HG02885 (cell line): ENCODE data around the gene GPR63.

Experiments used
- ATAC-seq: cut with Tn5 transposase; IDR thresholded peaks from one replicate; pipeline ENCODE4 v1.9.1; 2021; ENCODE audit warnings: mild to moderate bottlenecking; ENCODE audit not compliant: unreplicated experiment, poor library complexity

The GPR63 gene

DNA sequence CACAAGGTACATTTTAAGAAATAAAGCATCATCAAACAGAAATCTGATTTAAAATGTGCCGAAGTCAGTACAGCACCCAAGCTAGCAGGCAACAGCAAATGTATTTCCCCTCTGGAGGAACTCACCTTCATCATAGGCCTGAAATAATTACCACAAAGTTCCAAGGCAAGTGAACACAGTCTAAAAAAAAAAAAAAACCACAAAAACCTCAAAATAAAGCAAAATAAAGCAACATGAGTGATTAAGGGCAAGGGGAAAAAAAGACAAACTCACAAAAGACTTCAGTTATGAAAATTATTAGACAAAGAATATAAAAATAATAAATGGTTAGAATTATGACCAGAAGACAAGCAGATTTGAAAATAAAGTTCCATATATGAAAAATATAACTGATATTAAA, 10.4 kb downstream of the GPR63 start:
- no peak for ATAC-seq

GRCh38 chr6:96823743-96824142, 13.5 kb downstream of the GPR63 start:
- no peak for ATAC-seq

- ATAC-seq: no peak
These were observed 16.2 kb downstream of the GPR63 start for GRCh38 chr6:96821034-96821433.

DNA sequence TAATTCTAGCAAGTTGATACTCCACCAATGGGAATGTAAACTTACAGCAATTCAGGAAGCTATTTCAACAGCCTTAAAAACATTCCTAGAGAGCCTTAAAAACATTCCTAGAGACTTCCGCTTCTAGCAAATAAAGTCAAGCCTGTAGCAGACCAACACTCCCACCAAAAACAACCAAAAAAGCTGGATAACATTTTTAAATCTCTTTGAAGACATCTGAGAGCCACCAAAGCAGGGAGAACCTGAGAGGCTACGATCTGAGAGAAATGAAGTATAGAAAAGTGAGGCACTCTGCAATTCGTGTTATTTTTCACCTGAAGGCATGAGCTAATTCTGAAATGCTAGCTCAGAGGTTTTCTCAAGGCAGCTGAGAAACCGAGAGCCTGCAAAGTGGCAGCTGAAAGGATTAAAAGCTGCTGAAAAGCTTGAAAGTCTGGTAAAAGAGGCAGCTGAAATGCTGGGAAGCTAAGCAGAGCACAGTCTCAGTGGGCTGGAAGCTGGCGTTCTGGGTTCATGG, 20.9 kb downstream of the GPR63 start:
- ATAC-seq: no peak

DNA sequence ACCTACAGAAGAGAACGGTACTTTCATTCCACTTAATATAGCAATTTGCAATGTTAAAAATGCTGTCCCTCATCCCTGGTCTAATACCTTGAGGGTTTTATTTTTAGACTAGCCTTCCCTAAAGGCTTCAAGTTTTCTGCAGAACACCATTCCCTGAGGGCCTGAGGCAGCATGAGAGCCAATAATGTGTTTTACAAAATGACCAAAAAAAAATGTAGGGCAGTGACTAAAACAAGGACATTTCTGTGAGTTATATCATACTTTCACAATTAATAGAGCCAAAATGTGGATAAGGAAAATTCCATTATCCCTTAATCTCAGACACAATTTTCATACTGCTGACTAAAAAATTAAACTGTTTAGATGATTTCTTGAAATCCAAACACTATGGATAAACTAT, 22.7 kb downstream of the GPR63 start:
- no peak for ATAC-seq

DNA sequence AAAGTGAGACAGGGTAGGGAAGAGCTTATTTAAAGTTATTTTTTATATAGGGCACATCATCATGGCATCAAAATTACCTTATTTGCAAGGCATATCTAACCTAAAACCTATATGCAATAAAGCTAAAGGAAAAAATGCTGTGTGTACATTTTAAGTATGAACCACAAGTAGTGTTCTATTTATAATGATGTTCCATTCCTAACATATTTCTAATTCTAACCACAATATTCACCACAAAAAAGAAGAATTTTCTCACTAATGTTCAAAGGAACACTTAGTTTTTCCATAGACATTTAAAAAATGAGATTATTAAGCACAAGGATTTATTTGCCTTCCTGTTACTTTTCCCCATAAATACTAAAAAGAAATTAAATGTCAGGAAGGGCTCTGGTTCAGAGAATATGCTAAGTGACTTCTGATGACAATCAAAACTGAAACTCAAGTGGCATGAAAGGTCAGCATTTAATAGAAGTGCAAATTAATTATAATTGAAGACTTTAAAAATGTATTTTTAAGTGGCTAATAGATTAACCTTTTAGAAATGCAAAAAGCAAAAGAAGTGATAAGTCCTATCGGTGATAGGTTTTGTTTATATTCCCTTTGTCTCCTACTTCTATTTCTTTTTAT, 25.1 kb downstream of the GPR63 start:
- peak; percentile 41 for ATAC-seq

DNA sequence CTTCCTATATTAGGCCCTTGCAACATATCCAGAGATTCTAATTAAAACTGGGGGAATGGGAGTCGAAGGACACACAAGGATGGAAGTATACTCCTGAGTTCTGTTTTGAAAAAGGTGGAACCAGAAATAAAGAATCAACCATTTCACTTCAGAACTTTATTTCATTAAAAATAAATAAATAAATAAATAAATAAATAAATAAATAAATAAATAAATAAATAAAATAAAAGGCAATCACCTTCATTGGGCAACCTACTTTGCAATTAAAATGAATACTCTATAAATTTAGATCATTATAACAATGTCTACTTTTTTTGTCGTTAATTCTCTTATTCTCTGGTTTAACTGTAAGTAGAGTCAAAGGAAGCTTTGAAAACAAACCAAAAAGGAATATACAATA, 25.6 kb downstream of the GPR63 start:
- no peak for ATAC-seq

DNA sequence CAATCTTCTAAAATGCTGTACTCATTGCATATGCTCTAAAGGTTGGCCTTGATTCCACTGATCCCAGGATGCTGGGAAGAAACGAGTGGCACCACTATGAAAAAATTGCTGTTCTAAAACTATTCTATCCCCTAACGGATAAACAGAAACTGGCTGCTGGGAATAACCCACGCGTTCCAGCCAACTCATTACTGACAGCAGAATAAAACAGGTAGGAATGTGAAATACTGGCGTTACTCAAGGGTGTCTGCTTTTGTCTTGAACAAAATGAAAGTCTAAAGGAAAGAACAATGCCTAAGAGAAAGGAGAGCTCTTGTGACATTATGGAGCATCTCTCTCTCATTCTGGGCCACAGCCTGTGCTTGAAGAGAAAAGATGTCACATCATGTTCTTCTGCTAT, 26.1 kb downstream of the GPR63 start:
- ATAC-seq: no peak

- ATAC-seq: no peak
These were observed 28.2 kb downstream of the GPR63 start for GRCh38 chr6:96809119-96809518.

- no peak for ATAC-seq
These were observed 34.2 kb downstream of the GPR63 start for GRCh38 chr6:96803106-96803481.

DNA sequence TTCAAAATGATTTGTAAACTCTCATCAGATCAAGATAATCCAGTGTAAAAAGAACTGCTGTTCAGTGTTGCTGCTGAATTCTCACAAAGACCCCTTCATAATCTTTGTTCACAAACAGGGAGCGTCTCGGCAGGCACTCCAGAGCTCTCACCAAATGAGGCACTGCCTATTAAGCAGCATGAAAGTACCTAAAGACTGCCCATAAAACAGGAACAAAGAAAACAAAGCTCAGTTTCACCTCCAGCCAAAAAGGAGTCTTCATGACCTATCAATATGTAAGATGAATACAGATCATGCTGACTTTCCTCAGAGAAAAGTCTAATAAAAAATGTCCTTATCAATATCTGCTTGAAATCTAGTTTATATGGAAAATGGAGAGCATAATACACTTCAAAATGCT, 41.8 kb downstream of the GPR63 start:
- peak; percentile 98 for ATAC-seq

- no peak for ATAC-seq
These were observed 42.3 kb downstream of the GPR63 start for GRCh38 chr6:96794980-96795379.

GRCh38 chr6:96792561-96793190, 44.6 kb downstream of the GPR63 start:
- no peak for ATAC-seq

- ATAC-seq: no peak
These were observed 47.4 kb downstream of the GPR63 start for GRCh38 chr6:96789871-96790270.

GRCh38 chr6:96787846-96788580, 49.3 kb downstream of the GPR63 start:
- no peak for ATAC-seq

DNA sequence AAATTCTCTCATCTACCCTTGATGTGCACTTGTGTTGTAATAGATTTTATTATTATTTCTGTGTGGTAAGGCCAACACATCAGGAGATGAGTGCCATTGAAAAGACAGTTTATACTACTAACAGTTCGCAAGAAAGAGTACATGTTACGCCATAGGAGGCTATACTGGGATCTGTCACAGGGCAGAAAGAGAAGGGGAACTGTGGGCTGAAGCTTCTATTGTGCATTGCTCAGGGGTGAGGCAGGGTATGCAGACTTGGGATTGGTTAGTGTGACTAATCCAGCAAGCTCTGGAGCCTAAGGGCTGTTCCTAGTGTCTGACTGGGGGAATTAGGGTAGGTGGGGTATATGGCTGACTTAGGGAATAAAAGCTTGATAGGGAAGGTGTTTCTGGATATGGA, 50.9 kb downstream of the GPR63 start:
- no peak for ATAC-seq

DNA sequence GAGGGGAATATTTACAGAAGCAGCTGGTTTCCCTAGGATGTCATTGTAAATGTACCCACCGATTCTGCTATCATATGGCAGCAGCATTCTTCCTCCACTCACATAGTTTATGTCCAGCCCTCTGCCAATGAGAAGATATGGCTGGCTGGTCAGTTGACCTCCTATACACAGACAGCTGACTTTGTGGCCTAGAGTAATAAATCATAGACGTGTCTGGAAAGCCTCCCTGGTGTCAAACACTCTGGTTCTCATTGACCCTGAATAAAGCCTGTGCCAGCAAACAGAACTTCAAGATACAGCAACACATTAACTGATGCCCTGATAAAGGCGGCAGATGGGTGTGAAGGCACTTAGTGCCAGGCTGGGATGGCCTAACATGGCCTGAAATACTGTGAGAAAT, 52.6 kb downstream of the GPR63 start:
- no peak for ATAC-seq

DNA sequence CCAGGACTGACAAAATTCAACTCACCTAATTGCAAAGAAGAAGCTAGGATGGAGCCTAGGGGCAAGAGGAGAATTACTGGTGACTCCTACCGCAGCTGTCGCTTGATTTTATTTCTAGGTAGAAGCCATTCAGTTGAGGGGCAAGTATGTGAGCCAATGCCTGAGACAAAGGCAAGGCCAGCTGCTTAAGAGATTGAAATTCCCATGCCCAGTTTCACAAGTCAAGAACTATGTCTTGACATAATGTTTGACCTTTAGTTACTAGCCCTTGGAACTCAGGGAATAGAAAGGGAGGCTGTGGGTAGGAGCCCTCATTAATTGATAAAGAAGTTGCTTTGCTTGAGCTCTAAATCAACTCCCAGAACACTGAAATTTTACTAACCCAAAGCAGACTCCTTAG, 54.0 kb downstream of the GPR63 start:
- ATAC-seq: no peak

DNA sequence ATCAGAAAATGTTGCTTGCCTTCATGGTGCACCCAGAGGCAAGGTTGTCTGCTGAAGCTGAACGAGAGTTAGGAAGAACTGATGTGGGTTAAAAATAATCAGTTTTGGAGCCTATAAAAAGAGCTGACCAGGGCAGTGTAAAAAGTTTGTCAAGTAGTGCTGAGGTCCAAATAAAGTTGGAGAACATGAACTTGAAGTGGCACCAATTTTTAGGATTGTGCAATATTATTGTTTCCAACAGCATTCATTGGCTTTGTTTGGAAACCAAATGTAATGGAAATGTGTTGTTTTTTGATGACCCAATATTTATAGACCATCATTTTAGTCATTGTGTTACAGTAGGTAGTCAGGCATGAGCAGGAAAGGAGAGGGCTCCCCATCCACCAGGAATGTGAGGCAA, 55.7 kb downstream of the GPR63 start:
- ATAC-seq: no peak

- ATAC-seq: no peak
These were observed 60.2 kb downstream of the GPR63 start for GRCh38 chr6:96777113-96777512.

DNA sequence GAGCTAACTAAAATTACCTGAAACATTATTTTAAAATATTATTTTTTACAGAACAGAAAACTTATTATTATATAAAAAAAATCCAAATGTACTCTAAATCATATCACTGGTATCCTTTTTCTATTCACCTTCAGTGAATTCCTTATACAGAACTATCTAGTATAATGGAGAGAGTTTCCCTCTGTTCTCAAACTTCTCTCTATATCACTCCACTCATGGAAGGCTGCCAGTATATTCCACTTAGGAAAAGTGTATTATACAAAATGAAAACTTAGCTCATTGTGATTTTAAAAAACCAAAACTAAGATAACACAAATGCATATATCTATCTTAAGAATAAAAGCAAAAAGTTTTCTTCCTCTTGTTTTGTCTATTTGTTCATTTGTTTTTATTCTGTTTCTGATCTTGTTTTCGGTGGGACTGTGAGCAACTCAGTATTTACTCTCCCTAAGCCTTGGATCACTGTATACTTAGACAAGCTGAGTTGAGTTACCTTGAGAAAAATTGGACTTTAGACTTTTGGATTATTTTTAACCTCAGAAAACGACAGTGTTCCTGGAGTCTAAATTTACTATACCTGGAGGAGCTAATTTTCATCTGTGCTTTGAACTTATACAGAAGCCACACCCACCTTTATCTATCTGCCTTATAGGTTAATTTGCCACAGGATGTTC, 61.4 kb downstream of the GPR63 start:
- ATAC-seq: no peak
